GM12801 (cell line): Measurements from ENCODE around the gene ATXN7L1.

Experiments used
- TF ChIP-seq, protein P1 (sequence below): IDR thresholded peaks from one replicate; pipeline ENCODE4 v1.5.1; 2011; ENCODE audit warnings: control low read depth; ENCODE audit not compliant: insufficient read length; ENCODE audit errors: extremely low read depth

Gene ATXN7L1

DNA sequence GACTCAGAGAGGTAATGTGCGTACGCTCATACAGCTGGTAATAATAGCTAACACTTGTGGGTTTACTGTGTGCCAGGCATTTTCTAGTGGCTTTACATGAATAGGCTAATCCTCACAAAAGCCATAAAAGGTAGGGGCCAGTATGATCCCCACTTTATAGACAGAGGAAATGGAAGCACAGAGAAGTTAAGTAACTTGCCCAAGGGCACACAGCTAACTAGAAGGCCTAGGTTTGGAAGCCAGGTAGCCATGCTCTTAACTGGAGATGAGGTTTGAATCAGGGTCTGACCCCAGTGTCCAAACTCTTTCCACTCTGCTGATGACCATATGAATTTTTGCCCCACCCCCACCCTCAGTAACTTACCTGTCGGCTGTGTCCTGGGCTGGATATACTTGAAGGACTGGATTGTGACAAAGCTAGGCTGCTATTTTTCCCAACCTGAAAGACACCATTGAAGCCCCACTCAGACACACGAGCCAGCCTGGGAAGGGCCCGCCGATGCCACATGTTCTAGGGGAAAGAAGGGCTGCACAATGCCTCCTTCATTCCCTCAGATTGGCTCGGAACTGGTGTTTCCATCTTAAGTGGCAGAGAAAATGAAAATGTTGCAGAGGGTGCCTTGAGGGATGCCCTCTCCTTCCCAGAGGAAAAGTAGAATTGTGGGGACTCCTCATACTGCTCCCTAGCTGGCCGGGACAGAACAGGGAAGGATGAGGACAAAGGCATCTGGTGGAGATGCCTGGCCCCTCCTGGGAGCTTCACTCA lies 266.1 kb downstream of the ATXN7L1 start:
- TF ChIP-seq, protein P1, sequence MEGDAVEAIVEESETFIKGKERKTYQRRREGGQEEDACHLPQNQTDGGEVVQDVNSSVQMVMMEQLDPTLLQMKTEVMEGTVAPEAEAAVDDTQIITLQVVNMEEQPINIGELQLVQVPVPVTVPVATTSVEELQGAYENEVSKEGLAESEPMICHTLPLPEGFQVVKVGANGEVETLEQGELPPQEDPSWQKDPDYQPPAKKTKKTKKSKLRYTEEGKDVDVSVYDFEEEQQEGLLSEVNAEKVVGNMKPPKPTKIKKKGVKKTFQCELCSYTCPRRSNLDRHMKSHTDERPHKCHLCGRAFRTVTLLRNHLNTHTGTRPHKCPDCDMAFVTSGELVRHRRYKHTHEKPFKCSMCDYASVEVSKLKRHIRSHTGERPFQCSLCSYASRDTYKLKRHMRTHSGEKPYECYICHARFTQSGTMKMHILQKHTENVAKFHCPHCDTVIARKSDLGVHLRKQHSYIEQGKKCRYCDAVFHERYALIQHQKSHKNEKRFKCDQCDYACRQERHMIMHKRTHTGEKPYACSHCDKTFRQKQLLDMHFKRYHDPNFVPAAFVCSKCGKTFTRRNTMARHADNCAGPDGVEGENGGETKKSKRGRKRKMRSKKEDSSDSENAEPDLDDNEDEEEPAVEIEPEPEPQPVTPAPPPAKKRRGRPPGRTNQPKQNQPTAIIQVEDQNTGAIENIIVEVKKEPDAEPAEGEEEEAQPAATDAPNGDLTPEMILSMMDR: no peak

DNA sequence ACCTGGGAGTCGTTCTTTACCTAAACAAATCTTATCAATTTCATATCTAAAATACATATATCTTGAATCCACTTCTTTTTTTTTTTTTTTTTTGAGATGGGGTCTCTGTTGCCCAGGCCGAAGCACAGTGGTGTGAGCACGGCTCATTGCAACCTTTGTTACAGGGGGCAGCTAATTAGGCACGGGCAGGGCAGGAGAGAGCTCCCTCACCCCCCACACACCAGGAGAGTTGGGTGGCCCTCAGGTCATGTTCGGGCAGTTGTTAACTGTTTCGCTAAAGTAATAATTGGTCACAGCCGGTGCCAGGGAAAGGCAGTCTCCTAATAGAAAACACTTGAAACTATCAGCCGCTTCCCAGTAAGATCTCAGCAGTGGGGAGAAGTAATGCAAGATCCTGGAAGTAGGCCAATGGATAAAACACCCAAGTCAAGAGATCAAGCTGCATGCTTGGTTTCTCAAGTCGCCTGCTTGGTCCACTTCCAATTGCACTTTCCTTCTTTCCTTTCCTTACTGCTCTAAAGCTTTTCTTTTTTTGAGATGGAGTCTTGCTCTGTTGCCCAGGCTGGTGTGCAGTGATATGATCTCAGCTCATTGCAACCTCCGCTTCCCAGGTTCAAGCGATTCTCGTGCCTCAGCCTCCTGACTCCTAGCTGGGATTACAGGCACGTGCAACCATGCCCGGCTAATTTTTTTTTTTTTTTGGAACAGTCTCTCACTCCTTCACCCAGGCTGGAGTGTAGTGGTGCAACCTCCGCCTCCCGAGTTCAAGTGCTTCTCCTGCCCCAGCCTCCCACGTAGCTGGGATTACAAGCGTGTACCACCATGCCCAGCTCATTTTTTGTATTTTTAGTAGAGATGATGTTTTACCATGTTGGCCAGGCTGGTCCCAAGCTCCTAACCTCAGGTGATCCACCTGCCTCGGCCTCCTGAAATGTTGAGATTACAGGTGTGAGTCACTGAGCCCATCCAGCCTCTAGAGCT lies 273.8 kb downstream of the ATXN7L1 start:
- TF ChIP-seq, protein P1: no peak

DNA sequence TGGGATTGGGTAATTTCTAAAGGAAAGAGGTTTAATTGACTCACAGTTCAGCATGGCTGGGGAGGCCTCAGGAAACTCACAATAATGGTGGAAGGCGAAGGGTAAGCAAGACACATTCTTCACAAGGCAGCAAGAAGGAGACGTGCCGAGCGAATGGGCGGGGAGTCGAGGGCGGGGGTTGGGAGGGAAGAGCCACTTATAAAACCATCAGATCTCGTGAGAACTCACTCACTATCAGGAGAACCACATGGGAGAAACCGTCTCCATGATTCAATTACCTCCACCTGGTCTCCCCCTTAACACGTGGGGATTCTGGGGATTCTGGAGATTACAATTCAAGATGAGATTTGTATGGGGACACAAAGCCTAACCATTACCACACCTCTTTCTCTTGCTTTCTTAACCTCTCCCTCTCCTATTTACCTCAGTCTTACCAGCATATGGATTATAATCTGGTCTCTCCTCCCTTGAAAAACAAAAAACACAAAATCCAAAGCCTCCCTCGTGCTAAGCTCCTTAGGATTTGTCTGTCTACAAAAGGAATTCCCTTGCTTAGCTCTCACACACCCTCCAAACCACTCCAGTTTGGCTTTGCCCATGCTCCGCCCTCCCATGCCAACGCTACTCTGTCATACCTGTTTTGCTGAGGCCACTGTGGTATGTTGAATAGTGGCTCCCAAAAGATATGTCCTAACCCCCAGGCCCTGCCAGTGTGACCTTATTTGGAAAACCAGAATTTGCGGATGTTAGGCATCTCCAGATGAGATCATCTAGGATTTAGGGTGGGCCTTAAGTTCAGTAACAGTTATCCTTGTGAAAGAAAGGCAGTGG lies 275.5 kb downstream of the ATXN7L1 start:
- TF ChIP-seq, protein P1: no peak

DNA sequence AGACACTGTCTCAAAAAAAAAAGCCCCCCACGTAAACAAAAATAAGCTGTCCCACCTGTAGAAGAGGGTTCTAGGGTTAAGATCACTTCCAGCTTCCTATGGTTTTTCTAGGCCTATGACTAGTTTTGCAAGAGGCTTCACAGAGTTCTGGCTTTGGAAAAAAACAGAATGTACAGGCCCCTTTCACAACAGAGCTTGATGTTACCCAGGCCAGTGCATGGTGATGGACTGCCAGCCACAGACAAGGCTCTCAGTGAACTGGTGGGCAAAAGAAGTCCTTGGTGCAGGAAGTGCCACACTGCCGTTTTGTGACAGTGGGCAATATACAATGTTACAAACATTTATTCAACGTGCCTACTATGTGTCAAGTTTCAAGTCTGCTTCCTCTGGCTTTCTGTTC lies 276.8 kb downstream of the ATXN7L1 start:
- TF ChIP-seq, protein P1: no peak

DNA sequence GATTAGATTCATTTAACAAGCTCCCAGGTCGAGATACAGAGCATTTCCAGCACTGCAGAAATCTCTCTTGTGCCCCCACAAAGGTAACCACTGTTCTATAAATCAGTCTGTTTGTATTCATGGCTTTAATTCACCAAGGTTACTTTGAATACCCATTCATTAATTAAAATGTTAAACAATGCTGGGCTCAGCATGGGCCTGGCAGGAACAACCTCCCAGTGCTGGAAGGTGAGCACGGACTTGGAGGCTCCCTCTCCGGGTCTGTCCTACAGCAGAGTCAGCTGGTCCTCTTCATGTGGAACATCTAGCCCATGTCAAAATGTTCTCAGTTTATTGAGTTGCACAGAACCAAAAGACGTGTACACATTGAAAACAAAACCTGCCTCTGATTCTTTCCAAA lies 279.5 kb downstream of the ATXN7L1 start:
- TF ChIP-seq, protein P1: no peak

DNA sequence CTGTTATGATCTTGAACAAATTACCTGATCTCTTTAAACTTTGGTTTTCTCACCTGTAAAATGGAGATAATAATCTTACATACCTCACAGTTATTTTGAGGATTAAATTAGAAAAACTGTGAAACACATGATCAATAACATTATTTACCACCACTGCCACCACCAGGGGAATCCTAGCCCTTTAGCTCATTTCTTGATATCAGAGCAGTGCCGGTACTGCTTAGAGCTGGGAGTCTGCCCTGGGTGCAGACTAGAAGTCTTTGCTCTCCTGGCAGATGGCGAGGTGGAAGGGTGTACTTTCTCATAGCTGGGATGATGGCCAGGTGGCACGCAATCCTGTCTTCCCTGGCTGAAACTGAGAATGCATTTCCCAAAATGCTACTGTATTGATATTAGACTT lies 282.4 kb downstream of the ATXN7L1 start:
- TF ChIP-seq, protein P1: no peak
